IMR-90 (cell line): Measurements from ENCODE around the gene MPPED1. TPM values are rescaled to one million over a fixed set of nuclear protein-coding genes. Genes with fewer than 3 reads are reported as not detected.

ENCODE experiments used
- ATAC-seq: fragments of 200-7000 bp; cut with Tn5 transposase; 2 replicates; pipeline ENCODE4 v1.9.1; 2020; ENCODE audit warnings: low read depth, mild to moderate bottlenecking, moderate library complexity
- BruUV-seq: library from RNA; stranded (reverse); fragments of 400-500 nt; replicated peaks from 2 replicates; lab custom pipeline; 2021; lab: Mats Ljungman, UMichigan
- CTCF ChIA-PET: fragments of 300-600 bp; formaldehyde crosslinking; extraction: SDS; loops from one replicate; lab custom pipeline; 2021; ENCODE audit warnings: antibody characterized with exemption; lab: Yijun Ruan, JAX
- POLR2A ChIA-PET: fragments of 300-600 bp; sonication (Branson Sonifier 250); formaldehyde crosslinking; loops from one replicate; lab custom pipeline; 2022; ENCODE audit warnings: antibody characterized with exemption; ENCODE audit not compliant: unreplicated experiment; lab: Charles Lee
- DNase-seq: peaks from one replicate; pipeline ENCODE4 v3.0.0; 2013
- H2AFZ ChIP-seq: replicated peaks from 2 replicates; pipeline ENCODE3; 2013; ENCODE audit warnings: low read length, mild to moderate bottlenecking; ENCODE audit not compliant: poor library complexity
- H2AK5ac ChIP-seq: 2 replicates; pipeline ENCODE4 v1.6.1; 2013; ENCODE audit warnings: low read depth, low read length, inconsistent platforms
- H2AK9ac ChIP-seq: replicated peaks from 2 replicates; pipeline ENCODE3; 2013; ENCODE audit warnings: mild to moderate bottlenecking, low read depth, low read length, moderate library complexity; ENCODE audit not compliant: poor library complexity
- H2BK120ac ChIP-seq: 2 replicates; pipeline ENCODE4 v1.6.1; 2013; ENCODE audit warnings: low read depth, low read length, inconsistent platforms
- H2BK15ac ChIP-seq: 3 replicates; pipeline ENCODE4 v1.6.1; 2013; ENCODE audit warnings: low read depth, low read length, inconsistent platforms
- H2BK20ac ChIP-seq: 2 replicates; pipeline ENCODE4 v1.6.1; 2013; ENCODE audit warnings: low read depth, mild to moderate bottlenecking, inconsistent platforms, low read length, moderate library complexity
- H2BK5ac ChIP-seq: 2 replicates; pipeline ENCODE4 v1.6.1; 2013; ENCODE audit warnings: mild to moderate bottlenecking, low read depth, low read length, inconsistent platforms; ENCODE audit not compliant: poor library complexity, severe bottlenecking
- H3K14ac ChIP-seq: replicated peaks from 2 replicates; pipeline ENCODE4 v1.6.1; 2013; ENCODE audit warnings: low read depth, low read length, inconsistent platforms
- H3K18ac ChIP-seq: 2 replicates; pipeline ENCODE4 v1.6.1; 2013; ENCODE audit warnings: low read depth, low read length, control low read depth
- H3K23ac ChIP-seq: 2 replicates; pipeline ENCODE4 v1.6.1; 2013; ENCODE audit warnings: low read depth, low read length, inconsistent platforms
- H3K27ac ChIP-seq: 2 replicates; pipeline ENCODE4 v1.5.1; 2013; ENCODE audit warnings: mild to moderate bottlenecking, control low read depth, low read length; ENCODE audit not compliant: insufficient read depth
- H3K27me3 ChIP-seq: 2 replicates; pipeline ENCODE4 v1.6.1; 2013; ENCODE audit warnings: low read length; ENCODE audit not compliant: control insufficient read depth, insufficient read depth
- H3K36me3 ChIP-seq: 2 replicates; pipeline ENCODE4 v1.6.1; 2013; ENCODE audit warnings: low read length, mixed read lengths; ENCODE audit not compliant: control insufficient read depth, insufficient read depth
- H3K4ac ChIP-seq: 2 replicates; pipeline ENCODE4 v1.6.1; 2013; ENCODE audit warnings: low read depth, low read length, inconsistent platforms
- H3K4me1 ChIP-seq: 2 replicates; pipeline ENCODE4 v1.6.1; 2013; ENCODE audit warnings: low read length, mixed read lengths; ENCODE audit not compliant: control insufficient read depth, insufficient read depth
- H3K4me2 ChIP-seq: 2 replicates; pipeline ENCODE4 v1.6.1; 2013; ENCODE audit warnings: low read depth, mild to moderate bottlenecking, control low read depth, low read length, moderate library complexity
- H3K4me3 ChIP-seq: 2 replicates; pipeline ENCODE4 v1.5.1; 2013; ENCODE audit warnings: low read depth, mild to moderate bottlenecking, control low read depth, low read length, moderate library complexity; ENCODE audit not compliant: insufficient read depth
- H3K56ac ChIP-seq: 2 replicates; pipeline ENCODE4 v1.6.1; 2013; ENCODE audit warnings: low read length, inconsistent platforms; ENCODE audit not compliant: insufficient read depth; ENCODE audit errors: extremely low read depth
- H3K79me1 ChIP-seq, 2 experiments: 2 replicates each; pipeline ENCODE4 v1.6.1; 2013; ENCODE audit warnings: low read length in 2 of 2, inconsistent platforms in 1 of 2, low read depth in 1 of 2
- H3K9ac ChIP-seq: 2 replicates; pipeline ENCODE4 v1.6.1; 2013; ENCODE audit warnings: low read depth, low read length, control low read depth
- H3K9me1 ChIP-seq: 2 replicates; pipeline ENCODE4 v1.6.1; 2013; ENCODE audit warnings: low read length, inconsistent platforms; ENCODE audit not compliant: insufficient read depth
- H3K9me3 ChIP-seq: 2 replicates; pipeline ENCODE4 v1.6.1; 2013; ENCODE audit warnings: low read length; ENCODE audit not compliant: control insufficient read depth, insufficient read depth
- H4K20me1 ChIP-seq: 2 replicates; pipeline ENCODE4 v1.6.1; 2013; ENCODE audit warnings: low read length, inconsistent platforms; ENCODE audit not compliant: insufficient read depth
- H4K5ac ChIP-seq: 2 replicates; pipeline ENCODE4 v1.6.1; 2013; ENCODE audit warnings: mild to moderate bottlenecking, low read depth, low read length, control low read depth
- H4K8ac ChIP-seq, 2 experiments: 2 replicates each; pipeline ENCODE4 v1.6.1; 2013; ENCODE audit warnings: low read depth in 2 of 2, low read length in 2 of 2, control low read depth in 1 of 2, inconsistent platforms in 1 of 2
- H4K91ac ChIP-seq: 2 replicates; pipeline ENCODE4 v1.6.1; 2013; ENCODE audit warnings: low read depth, low read length, inconsistent platforms; ENCODE audit not compliant: insufficient read depth
- BHLHE40 ChIP-seq: fragments of 150-350 bp; IDR thresholded peaks from 2 replicates; pipeline ENCODE4 v1.6.1; 2016; ENCODE audit warnings: mild to moderate bottlenecking, low read depth, low read length
- CHD1 ChIP-seq: IDR thresholded peaks from 2 replicates; pipeline ENCODE4 v1.6.1; 2012; ENCODE audit warnings: low read depth, low read length, improper control_type of control experiment
- ELK1 ChIP-seq: fragments of 150-350 bp; IDR thresholded peaks from 2 replicates; pipeline ENCODE4 v1.6.1; 2016; ENCODE audit warnings: low read depth, mild to moderate bottlenecking, low read length, moderate library complexity, borderline replicate concordance
- FOS ChIP-seq: fragments of 150-350 bp; IDR thresholded peaks from 2 replicates; pipeline ENCODE4 v1.6.1; 2016; ENCODE audit warnings: low read depth, low read length
- MAFK ChIP-seq: IDR thresholded peaks from 2 replicates; pipeline ENCODE4 v1.6.1; 2012; ENCODE audit warnings: low read depth, low read length, improper control_type of control experiment
- MAZ ChIP-seq: IDR thresholded peaks from 2 replicates; pipeline ENCODE4 v1.6.1; 2012; ENCODE audit warnings: low read depth, mild to moderate bottlenecking, low read length, improper control_type of control experiment, moderate library complexity, borderline replicate concordance
- MXI1 ChIP-seq: IDR thresholded peaks from 2 replicates; pipeline ENCODE4 v1.6.1; 2012; ENCODE audit warnings: low read depth, mild to moderate bottlenecking, low read length, moderate library complexity, borderline replicate concordance
- NFE2L2 ChIP-seq: fragments of 150-350 bp; IDR thresholded peaks from 2 replicates; pipeline ENCODE4 v1.6.1; 2016; ENCODE audit warnings: low read depth, mild to moderate bottlenecking, low read length
- RAD21 ChIP-seq: IDR thresholded peaks from 2 replicates; pipeline ENCODE4 v1.6.1; 2012; ENCODE audit warnings: low read length, improper control_type of control experiment
- RFX5 ChIP-seq: IDR thresholded peaks from 2 replicates; pipeline ENCODE4 v1.8.0; 2012; ENCODE audit warnings: low read depth, mild to moderate bottlenecking, low read length, moderate library complexity
- SMC3 ChIP-seq: fragments of 150-350 bp; IDR thresholded peaks from 2 replicates; pipeline ENCODE4 v1.6.1; 2016; ENCODE audit warnings: low read depth, mild to moderate bottlenecking, antibody characterized with exemption, low read length, moderate library complexity
- WGBS, 2 experiments: methylation state at CpG; one replicate each; pipeline versions ENCODE4 v1.1.5 to v1.1.7; 2013; ENCODE audit warnings: missing lambda C conversion rate in 2 of 2; ENCODE audit not compliant: insufficient read length in 1 of 2; ENCODE audit errors: extremely low coverage in 2 of 2; 5-methylcytosine and 5-hydroxymethylcytosine counted together
- dilution Hi-C: fragments of 300-500 bp; cut with HindIII; formaldehyde crosslinking; loops from one replicate; pipeline ENCODE4 v1.14.3; 2018; ENCODE audit warnings: low sequenced_read_pairs; ENCODE audit not compliant: unreplicated experiment
- in situ Hi-C: fragments of 300-500 bp; cut with MboI; formaldehyde crosslinking; loops from 3 replicates; pipeline ENCODE4 v1.14.3; 2019; ENCODE audit warnings: low sequenced_read_pairs, inconsistent platforms, mixed read lengths
- intact Hi-C: fragments of 100-400 bp; cut with micrococcal nuclease; formaldehyde crosslinking; loops from 2 replicates; pipeline ENCODE4 v1.10.0; 2022
- polyA plus RNA-seq, 3 experiments: library from polyadenylated mRNA; depleted of rRNA; stranded (reverse); fragments of >200 nt; gene quantifications; 2 replicates each; pipeline ENCODE4 v1.2.3, GENCODE V29; 2012; ENCODE audit warnings: low replicate concordance in 1 of 3
- total RNA-seq: library from RNA; depleted of rRNA; stranded (reverse); fragments of >200 nt; gene quantifications from 2 replicates; pipeline ENCODE4 v1.2.3, GENCODE V29; 2012

MPPED1 gene
- total and polyA plus RNA-seq, 2 of the 4 experiments (the other 2 are of a cell fraction): not detected

DNA sequence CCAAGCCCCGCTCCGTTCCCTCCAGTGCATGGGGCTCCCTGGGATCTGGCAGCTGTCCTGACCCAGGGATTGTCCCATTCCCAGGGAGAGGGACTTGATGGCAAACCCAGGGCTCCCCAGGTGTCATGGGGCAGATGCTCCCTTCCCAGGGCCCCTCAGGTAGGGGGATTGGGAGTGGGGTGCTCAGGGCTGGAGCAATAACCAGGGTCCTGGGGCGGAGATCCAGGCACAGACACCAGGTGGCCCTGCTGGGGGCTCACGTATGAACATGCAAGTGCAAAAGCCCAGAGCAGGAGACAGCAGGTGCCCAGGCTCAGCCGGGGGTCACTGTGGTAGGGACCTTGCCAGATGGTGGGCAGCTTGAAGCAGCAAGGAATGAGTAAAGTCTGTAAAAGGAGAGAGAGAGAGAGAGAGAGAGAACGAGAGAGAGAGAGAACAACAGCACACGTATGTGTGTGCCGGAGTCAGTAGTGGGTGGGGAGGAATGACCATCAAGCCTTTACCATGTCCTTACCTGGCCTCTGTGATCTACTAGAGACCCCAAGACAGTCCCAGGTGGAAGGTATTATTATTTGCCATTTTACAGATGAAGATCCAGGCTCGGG lies 19.3 kb upstream of the MPPED1 start:
- Histone ChIP-seq H3K79me1 (no peaks in the 10 kb centered on the region), H3K4ac (no peak overlapping the region), H2BK5ac (no peak overlapping the region), H3K4me3 (no peak overlapping the region), H3K56ac (no peak overlapping the region), H2BK15ac (no peak overlapping the region), H3K18ac (no peak overlapping the region), H2BK120ac (no peak overlapping the region), H4K20me1 (no peaks in the 10 kb centered on the region), H3K9me3 (no peaks in the 10 kb centered on the region), H4K5ac (no peak overlapping the region), H3K14ac (no peak overlapping the region), H3K27ac (no peak overlapping the region), H3K4me1 (no peaks in the 10 kb centered on the region), H2AK5ac (no peak overlapping the region), H3K4me2 (no peak overlapping the region), H4K8ac (no peak overlapping the region), H2AFZ (no peak overlapping the region), H2AK9ac (no peak overlapping the region), H3K36me3 (no peaks in the 10 kb centered on the region), H4K91ac (no peak overlapping the region), H3K9me1 (no peaks in the 10 kb centered on the region), H3K23ac (no peak overlapping the region), H3K27me3 (peaks cover 13% of the 10 kb centered on the region; the same call in 1 of the 2 replicates), H2BK20ac (no peak overlapping the region), H3K9ac (no peak overlapping the region)
- in situ Hi-C loops (loop anchor here (25.0 kb wide), 1 partner anchor 1245 kb away; no protein-coding TSS in a partner anchor), intact Hi-C loops (no loop called here), dilution Hi-C loops (no loop called here)
- WGBS, 2 experiments: 79% methylated on average over 4 of the region's 9 CpGs; no CpG with 5 or more reads in 1 of the 2 experiments
- POLR2A ChIA-PET: no interaction called here
- DNase-seq (no peak), ATAC-seq (no peak)
- TF ChIP-seq MAFK (no peak), RFX5 (no peak), SMC3 (no peak), NFE2L2 (no peak), BHLHE40 (no peak), FOS (no peak), MXI1 (no peak), CHD1 (no peak), MAZ (no peak), RAD21 (no peak), ELK1 (no peak)
- CTCF ChIA-PET: interaction anchor here (0.6 to 1.5 kb wide), 2 partner anchors 11 to 404 kb away, joined by 3 to 4 read pairs; no protein-coding TSS in a partner anchor
- no TSS peak for BruUV-seq
